ENCODE results near the gene ADAMTS17.
A peak's percentile ranks its signal among the peaks of the same experiment; 100 is the strongest.
"Not testable (repeated sequence)": the region's sequence is repeated elsewhere in the genome, so short reads cannot be mapped to it uniquely, and the experiment has no call there.

ADAMTS17 gene

DNA sequence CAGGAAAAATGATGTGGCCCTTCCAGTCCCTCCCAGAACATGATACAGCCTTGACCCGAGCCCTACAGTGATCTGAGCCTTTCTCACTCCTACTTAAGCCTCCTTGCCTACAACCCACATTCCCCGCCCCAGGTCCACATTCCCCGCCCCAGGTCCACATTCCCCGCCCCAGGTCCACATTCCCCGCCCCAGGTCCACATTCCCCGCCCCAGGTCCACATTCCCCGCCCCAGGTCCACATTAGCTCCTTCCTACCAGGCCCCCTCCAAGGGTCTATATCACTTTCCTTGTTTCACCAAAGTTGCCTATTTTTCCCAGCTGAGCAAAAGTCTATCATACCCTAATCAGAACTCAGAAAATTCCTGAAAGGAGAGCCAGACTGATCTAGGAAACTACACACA, 2.3 kb downstream of the ADAMTS17 start:
- not testable (repeated sequence) for H3K9ac ChIP-seq (ENCODE audit: low read length); H3K23ac ChIP-seq (ENCODE audit: low read length); H3K27ac ChIP-seq (ENCODE audit: low read depth, low read length); DNase-seq; H3K36me3 ChIP-seq (ENCODE audit: control insufficient read depth in 1 of 2, insufficient read depth in 2 of 2, low read length in 2 of 2); H3K79me1 ChIP-seq (ENCODE audit: low read length); H2BK12ac ChIP-seq (ENCODE audit: low read length); H3K14ac ChIP-seq (ENCODE audit: low read length); H3K4me2 ChIP-seq (ENCODE audit: low read length); H4K8ac ChIP-seq (ENCODE audit: low read depth, low read length); H2BK5ac ChIP-seq (ENCODE audit: low read depth, low read length, poor library complexity); H3K4me3 ChIP-seq (ENCODE audit: low read depth, low read length); H3K79me2 ChIP-seq (ENCODE audit: control insufficient read depth, insufficient read depth, low read length, poor library complexity); H3K4ac ChIP-seq (ENCODE audit: low read depth, low read length); H2BK120ac ChIP-seq (ENCODE audit: insufficient read depth, low read length, poor library complexity); H3K4me1 ChIP-seq (ENCODE audit: control insufficient read depth in 1 of 2, insufficient read depth in 2 of 2, low read length in 2 of 2); H2AFZ ChIP-seq (ENCODE audit: insufficient read depth, low read length, poor library complexity); H3K9me3 ChIP-seq (ENCODE audit: insufficient read depth, low read depth, low read length); H4K12ac ChIP-seq (ENCODE audit: low read depth, low read length); H4K91ac ChIP-seq (ENCODE audit: low read depth, low read length); H2AK5ac ChIP-seq (ENCODE audit: low read length); H3K18ac ChIP-seq (ENCODE audit: low read length)
- H3K27me3 ChIP-seq (ENCODE audit: insufficient read depth, low read length): peaks cover 19% of the 10 kb centered on the region
- no CpG with 5 or more reads among the region's 7 CpGs for WGBS (ENCODE audit: extremely low coverage, insufficient coverage, insufficient read length)

- Histone ChIP-seq H2BK12ac (ENCODE audit: low read length) (no peak overlapping the region), H3K79me1 (ENCODE audit: low read length) (no peaks in the 10 kb centered on the region), H3K4me3 (ENCODE audit: low read depth, low read length) (no peak overlapping the region), H3K4me1 (ENCODE audit: control insufficient read depth in 1 of 2, insufficient read depth in 2 of 2, low read length in 2 of 2) (peaks cover 2 to 6% of the 10 kb centered on the region in 2 experiments), H4K12ac (ENCODE audit: low read depth, low read length) (no peak overlapping the region), H3K4ac (ENCODE audit: low read depth, low read length) (no peak overlapping the region), H3K27me3 (ENCODE audit: insufficient read depth, low read length) (peaks cover 19% of the 10 kb centered on the region), H3K9me3 (ENCODE audit: insufficient read depth, low read depth, low read length) (peaks cover 3% of the 10 kb centered on the region), H3K14ac (ENCODE audit: low read length) (no peak overlapping the region), H4K91ac (ENCODE audit: low read depth, low read length) (no peak overlapping the region), H3K79me2 (ENCODE audit: control insufficient read depth, insufficient read depth, low read length, poor library complexity) (no peaks in the 10 kb centered on the region), H3K9ac (ENCODE audit: low read length) (no peak overlapping the region), H2AK5ac (ENCODE audit: low read length) (no peak overlapping the region), H3K36me3 (ENCODE audit: control insufficient read depth in 1 of 2, insufficient read depth in 2 of 2, low read length in 2 of 2) (no peaks in the 10 kb centered on the region), H2AFZ (ENCODE audit: insufficient read depth, low read length, poor library complexity) (no peak overlapping the region), H2BK5ac (ENCODE audit: low read depth, low read length, poor library complexity) (no peak overlapping the region), H3K18ac (ENCODE audit: low read length) (no peak overlapping the region), H2BK120ac (ENCODE audit: insufficient read depth, low read length, poor library complexity) (no peak overlapping the region), H4K8ac (ENCODE audit: low read depth, low read length) (no peak overlapping the region), H3K4me2 (ENCODE audit: low read length) (no peak overlapping the region), H3K27ac (ENCODE audit: low read depth, low read length) (no peak overlapping the region), H3K23ac (ENCODE audit: low read length) (no peak overlapping the region)
- whole genome bisulfite sequencing (ENCODE audit: extremely low coverage, insufficient coverage, insufficient read length): no CpG with 5 or more reads among the region's 10 CpGs
- peak in 1 of 2 donors; percentile 20 for DNase-seq
Measured at GRCh38 chr15:100338971-100339444, 2.8 kb downstream of the ADAMTS17 start.

- no peaks in the 10 kb centered on the region for H3K36me3 ChIP-seq (ENCODE audit: control insufficient read depth in 1 of 2, insufficient read depth in 2 of 2, low read length in 2 of 2)
- H3K4me2 ChIP-seq (ENCODE audit: low read length): no peak overlapping the region
- H3K23ac ChIP-seq (ENCODE audit: low read length): no peak overlapping the region
- H4K8ac ChIP-seq (ENCODE audit: low read depth, low read length): no peak overlapping the region
- H2AFZ ChIP-seq (ENCODE audit: insufficient read depth, low read length, poor library complexity): no peak overlapping the region
- H2BK120ac ChIP-seq (ENCODE audit: insufficient read depth, low read length, poor library complexity): no peak overlapping the region
- no peaks in the 10 kb centered on the region for H3K79me1 ChIP-seq (ENCODE audit: low read length)
- H4K91ac ChIP-seq (ENCODE audit: low read depth, low read length): no peak overlapping the region
- no peak overlapping the region for H3K27ac ChIP-seq (ENCODE audit: low read depth, low read length)
- H3K79me2 ChIP-seq (ENCODE audit: control insufficient read depth, insufficient read depth, low read length, poor library complexity): no peaks in the 10 kb centered on the region
- H2BK12ac ChIP-seq (ENCODE audit: low read length): no peak overlapping the region
- peaks cover 2 to 6% of the 10 kb centered on the region in 2 experiments for H3K4me1 ChIP-seq (ENCODE audit: control insufficient read depth in 1 of 2, insufficient read depth in 2 of 2, low read length in 2 of 2)
- no peak overlapping the region for H3K4ac ChIP-seq (ENCODE audit: low read depth, low read length)
- peaks cover 19% of the 10 kb centered on the region for H3K27me3 ChIP-seq (ENCODE audit: insufficient read depth, low read length)
- no peak overlapping the region for H2AK5ac ChIP-seq (ENCODE audit: low read length)
- H3K14ac ChIP-seq (ENCODE audit: low read length): no peak overlapping the region
- no peak for DNase-seq
- no peak overlapping the region for H3K4me3 ChIP-seq (ENCODE audit: low read depth, low read length)
- H3K9me3 ChIP-seq (ENCODE audit: insufficient read depth, low read depth, low read length): peaks cover 3% of the 10 kb centered on the region
- H3K18ac ChIP-seq (ENCODE audit: low read length): no peak overlapping the region
- no peak overlapping the region for H3K9ac ChIP-seq (ENCODE audit: low read length)
- H4K12ac ChIP-seq (ENCODE audit: low read depth, low read length): no peak overlapping the region
- no peak overlapping the region for H2BK5ac ChIP-seq (ENCODE audit: low read depth, low read length, poor library complexity)
- no CpG with 5 or more reads among the region's 10 CpGs for WGBS (ENCODE audit: extremely low coverage, insufficient coverage, insufficient read length)
Measured at GRCh38 chr15:100338247-100338646, 3.5 kb downstream of the ADAMTS17 start.

GRCh38 chr15:100337096-100338044, 4.4 kb downstream of the ADAMTS17 start:
- Histone ChIP-seq H3K27me3 (ENCODE audit: insufficient read depth, low read length) (peaks cover 19% of the 10 kb centered on the region), H2BK5ac (ENCODE audit: low read depth, low read length, poor library complexity) (no peak overlapping the region), H2AK5ac (ENCODE audit: low read length) (no peak overlapping the region), H3K4me2 (ENCODE audit: low read length) (no peak overlapping the region), H3K23ac (ENCODE audit: low read length) (no peak overlapping the region), H2AFZ (ENCODE audit: insufficient read depth, low read length, poor library complexity) (no peak overlapping the region), H3K4me3 (ENCODE audit: low read depth, low read length) (no peak overlapping the region), H4K91ac (ENCODE audit: low read depth, low read length) (no peak overlapping the region), H3K9me3 (ENCODE audit: insufficient read depth, low read depth, low read length) (peaks cover 3% of the 10 kb centered on the region), H3K4me1 (ENCODE audit: control insufficient read depth in 1 of 2, insufficient read depth in 2 of 2, low read length in 2 of 2) (peaks cover 2 to 6% of the 10 kb centered on the region in 2 experiments), H3K4ac (ENCODE audit: low read depth, low read length) (no peak overlapping the region), H4K12ac (ENCODE audit: low read depth, low read length) (no peak overlapping the region), H3K79me1 (ENCODE audit: low read length) (no peaks in the 10 kb centered on the region), H3K79me2 (ENCODE audit: control insufficient read depth, insufficient read depth, low read length, poor library complexity) (no peaks in the 10 kb centered on the region), H3K27ac (ENCODE audit: low read depth, low read length) (no peak overlapping the region), H3K14ac (ENCODE audit: low read length) (no peak overlapping the region), H2BK120ac (ENCODE audit: insufficient read depth, low read length, poor library complexity) (no peak overlapping the region), H3K9ac (ENCODE audit: low read length) (no peak overlapping the region), H3K18ac (ENCODE audit: low read length) (no peak overlapping the region), H4K8ac (ENCODE audit: low read depth, low read length) (no peak overlapping the region), H3K36me3 (ENCODE audit: control insufficient read depth in 1 of 2, insufficient read depth in 2 of 2, low read length in 2 of 2) (no peaks in the 10 kb centered on the region), H2BK12ac (ENCODE audit: low read length) (no peak overlapping the region)
- DNase-seq: no peak
- WGBS (ENCODE audit: extremely low coverage, insufficient coverage, insufficient read length): no CpG with 5 or more reads among the region's 17 CpGs
